HG03196 (cell line): ENCODE data around the gene DIPK1B.
"Not testable (repeated sequence)": the region's sequence is repeated elsewhere in the genome, so short reads cannot be mapped to it uniquely, and the experiment has no call there.

ENCODE experiments used
- ATAC-seq: cut with Tn5 transposase; IDR thresholded peaks from one replicate; pipeline ENCODE4 v1.9.1; 2021; ENCODE audit not compliant: unreplicated experiment

DIPK1B gene

GRCh38 chr9:136698635-136699246 lies 13.6 kb upstream of the DIPK1B start:
- no peak for ATAC-seq

- no peak for ATAC-seq
Observed at GRCh38 chr9:136700304-136700703, 12.1 kb upstream of the DIPK1B start.

GRCh38 chr9:136700959-136701667 lies 11.3 kb upstream of the DIPK1B start:
- no peak for ATAC-seq

- ATAC-seq: no peak
Observed at GRCh38 chr9:136701668-136702053, 10.7 kb upstream of the DIPK1B start.

GRCh38 chr9:136703276-136703860 lies 9.0 kb upstream of the DIPK1B start:
- ATAC-seq: no peak

- ATAC-seq: not testable (repeated sequence)
Observed at GRCh38 chr9:136704741-136705140, 7.6 kb upstream of the DIPK1B start.

GRCh38 chr9:136705564-136705963 lies 6.8 kb upstream of the DIPK1B start:
- no peak for ATAC-seq

- ATAC-seq: no peak
Observed at GRCh38 chr9:136707011-136707410, 5.4 kb upstream of the DIPK1B start.

GRCh38 chr9:136707849-136708517 lies 4.4 kb upstream of the DIPK1B start:
- no peak for ATAC-seq

- no peak for ATAC-seq
Observed at GRCh38 chr9:136709454-136710109, 2.8 kb upstream of the DIPK1B start.

- no peak for ATAC-seq
Observed at GRCh38 chr9:136710543-136710942, 1.8 kb upstream of the DIPK1B start.

- not testable (repeated sequence) for ATAC-seq
Observed at GRCh38 chr9:136711219-136711648, 1.1 kb upstream of the DIPK1B start.

- no peak for ATAC-seq
Observed at GRCh38 chr9:136712690-136713544, 545 bp downstream of the DIPK1B start.

GRCh38 chr9:136713550-136713949 lies 1.2 kb downstream of the DIPK1B start:
- ATAC-seq: no peak

GRCh38 chr9:136714096-136714892 lies 1.9 kb downstream of the DIPK1B start:
- ATAC-seq: no peak

- no peak for ATAC-seq
Observed at GRCh38 chr9:136714893-136715274, 2.5 kb downstream of the DIPK1B start.

GRCh38 chr9:136717399-136717798 lies 5.0 kb downstream of the DIPK1B start:
- ATAC-seq: no peak

GRCh38 chr9:136718345-136719194 lies 6.2 kb downstream of the DIPK1B start:
- ATAC-seq: no peak
